GM18868 (cell line): Measurements from ENCODE around the gene PCBD2.
"Not testable (repeated sequence)": the region's sequence is repeated elsewhere in the genome, so short reads cannot be mapped to it uniquely, and the experiment has no call there.

Experiments used
- ATAC-seq: cut with Tn5 transposase; IDR thresholded peaks from one replicate; pipeline ENCODE4 v1.9.1; 2021; ENCODE audit warnings: mild to moderate bottlenecking, moderate library complexity; ENCODE audit not compliant: unreplicated experiment

PCBD2 gene

DNA sequence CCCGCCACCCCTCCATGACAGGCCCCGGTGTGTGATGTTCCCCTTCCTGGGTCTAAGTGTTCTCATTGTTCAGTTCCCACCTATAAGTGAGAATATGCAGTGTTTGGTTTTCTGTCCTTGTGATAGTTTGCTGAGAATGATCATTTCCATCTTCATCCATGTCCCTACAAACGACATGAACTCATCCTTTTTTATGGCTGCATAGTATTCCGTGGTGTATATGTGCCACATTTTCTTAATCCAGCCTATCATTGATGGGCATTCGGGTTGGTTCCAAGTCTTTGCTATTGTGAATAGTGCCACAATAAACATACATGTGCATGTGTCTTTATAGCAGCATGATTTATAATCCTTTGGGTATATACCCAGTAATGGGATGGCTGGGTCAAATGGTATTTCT lies 93.1 kb downstream of the PCBD2 start:
- not testable (repeated sequence) for ATAC-seq

DNA sequence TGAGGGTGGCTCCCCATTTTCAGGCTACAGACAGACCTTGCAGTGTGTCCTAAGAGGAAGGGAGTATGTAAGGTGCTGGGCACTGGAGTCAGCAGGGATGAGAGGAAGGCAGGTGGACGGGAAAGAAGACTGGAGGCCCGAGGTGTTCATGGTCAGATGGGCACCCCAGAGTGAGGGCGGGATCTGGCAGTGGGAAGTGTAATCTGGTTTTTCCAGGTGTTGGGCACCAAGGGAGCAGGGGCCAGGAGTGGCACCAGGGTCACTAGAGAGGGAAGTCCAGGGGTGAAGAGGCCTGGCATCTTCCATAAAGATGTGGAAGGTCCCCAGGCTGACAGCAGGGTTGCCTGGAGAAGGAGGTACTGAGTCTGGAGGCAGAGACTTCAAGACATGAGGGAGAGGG lies 99.4 kb downstream of the PCBD2 start:
- no peak for ATAC-seq

DNA sequence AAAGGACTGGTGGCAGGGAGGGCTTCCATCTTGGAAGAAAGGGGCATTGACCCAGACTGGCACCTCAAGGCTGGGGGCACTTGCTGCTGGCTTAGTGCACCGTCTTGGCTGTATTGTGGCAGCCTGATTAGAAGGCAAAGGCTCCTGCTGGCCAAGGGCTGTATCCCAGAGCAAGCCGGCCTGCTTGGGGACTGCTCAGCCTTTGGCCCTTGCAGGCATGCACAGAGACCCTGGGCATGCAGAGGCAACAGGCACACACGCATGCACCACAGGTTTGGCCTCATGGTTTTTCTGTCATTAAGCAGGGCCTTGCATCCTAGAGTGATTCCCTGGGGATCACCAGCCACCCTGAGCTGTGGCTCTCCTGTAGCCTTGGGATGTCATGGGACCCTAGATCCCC lies 100.1 kb downstream of the PCBD2 start:
- ATAC-seq, result no peak

DNA sequence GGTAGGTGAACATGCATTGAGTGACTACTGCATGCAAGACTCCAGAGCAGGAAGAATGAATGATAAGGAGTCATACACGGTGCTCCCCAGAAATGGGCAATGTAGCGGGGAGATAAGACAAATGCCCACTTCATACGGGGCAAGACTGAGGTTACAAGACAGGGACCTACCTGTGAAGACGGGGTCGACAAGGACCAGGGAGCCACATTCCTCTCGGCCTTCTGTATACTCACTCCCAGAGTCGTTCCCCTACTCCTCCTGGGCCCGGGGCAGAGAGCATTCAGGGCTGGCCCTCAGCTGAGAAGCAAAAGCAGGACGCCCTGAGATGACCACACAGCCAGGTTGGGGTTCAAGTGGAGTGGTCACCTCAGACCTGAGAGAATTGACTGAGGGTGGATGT lies 102.4 kb downstream of the PCBD2 start:
- no peak for ATAC-seq

DNA sequence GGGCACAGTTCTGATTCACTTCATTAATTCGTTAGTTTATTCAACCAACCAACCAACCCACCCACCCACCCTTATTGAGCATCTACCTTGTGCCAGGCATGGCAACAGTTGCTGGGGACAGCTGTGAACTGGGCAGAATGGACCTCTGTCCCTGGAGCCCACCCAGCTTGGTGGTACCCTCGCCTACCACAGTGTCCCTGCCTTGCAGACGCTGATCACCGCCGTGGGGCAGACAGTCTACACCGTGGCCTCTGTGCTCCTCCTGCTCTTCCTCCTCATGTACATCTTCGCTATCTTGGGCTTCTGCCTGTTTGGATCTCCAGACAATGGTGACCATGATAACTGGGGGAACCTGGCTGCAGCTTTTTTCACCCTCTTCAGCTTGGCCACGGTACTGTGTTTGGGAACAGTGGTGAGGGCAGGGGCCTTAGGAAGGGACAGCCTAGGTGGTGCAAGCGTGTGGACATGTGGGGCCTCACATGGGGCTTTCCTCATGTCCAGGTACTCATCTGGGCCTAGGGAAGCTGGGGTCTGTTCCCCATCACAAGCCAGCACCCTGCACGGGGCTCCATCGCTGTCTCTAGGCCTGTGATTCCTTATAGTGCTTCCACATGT lies 102.9 kb downstream of the PCBD2 start:
- ATAC-seq, result no peak

DNA sequence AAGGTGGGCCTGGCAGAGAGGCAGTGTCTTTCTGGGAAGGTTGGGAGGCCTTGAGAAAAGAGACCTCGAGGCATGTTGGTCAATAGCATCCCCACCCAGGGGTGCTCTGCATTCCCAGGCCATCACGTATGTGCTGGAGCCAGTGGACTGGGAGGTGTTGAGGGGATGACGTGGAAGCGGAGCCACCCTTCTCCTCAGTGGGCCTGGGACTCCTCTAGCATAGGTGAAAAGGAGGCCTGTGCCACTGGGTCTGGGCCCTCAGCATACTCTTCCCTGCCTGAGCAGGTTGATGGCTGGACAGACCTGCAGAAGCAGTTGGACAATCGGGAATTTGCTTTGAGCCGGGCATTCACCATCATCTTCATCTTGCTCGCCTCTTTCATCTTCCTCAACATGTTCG lies 103.6 kb downstream of the PCBD2 start:
- no peak for ATAC-seq

DNA sequence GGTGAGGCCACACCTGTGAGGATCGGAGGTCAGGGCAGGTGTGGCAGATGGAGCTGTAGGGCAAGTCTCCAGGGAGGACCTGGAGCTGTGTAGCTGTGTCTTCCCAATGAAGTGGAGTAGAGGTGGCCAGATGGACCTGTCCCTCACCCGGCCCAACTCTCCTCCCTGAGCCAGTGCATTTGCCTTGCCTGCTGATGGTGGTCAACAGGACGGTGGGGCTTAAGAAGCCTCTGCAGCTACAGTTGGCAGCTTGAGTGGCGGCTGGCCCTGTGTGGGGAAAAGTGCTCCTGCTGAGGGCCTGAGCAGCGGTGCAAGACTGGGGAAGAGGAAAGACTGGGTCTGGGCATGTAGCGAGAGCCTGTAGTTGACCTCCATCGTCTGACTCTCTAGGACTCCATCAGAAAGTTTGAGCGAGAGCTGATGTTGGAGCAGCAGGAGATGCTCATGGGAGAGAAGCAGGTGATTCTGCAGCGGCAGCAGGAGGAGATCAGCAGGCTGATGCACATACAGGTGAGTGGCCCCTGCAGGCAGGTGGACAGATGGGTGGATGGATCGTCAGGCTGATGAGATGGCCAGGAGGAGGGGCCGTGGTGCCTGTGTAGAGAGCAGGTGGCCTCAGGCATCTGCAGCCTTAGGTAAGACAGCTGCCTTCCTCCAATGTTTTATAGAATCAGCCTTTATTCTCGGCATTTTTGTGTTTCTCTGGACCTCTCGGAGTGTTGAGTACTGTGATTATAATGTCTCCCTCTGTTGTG lies 104.2 kb downstream of the PCBD2 start:
- ATAC-seq, result no peak

DNA sequence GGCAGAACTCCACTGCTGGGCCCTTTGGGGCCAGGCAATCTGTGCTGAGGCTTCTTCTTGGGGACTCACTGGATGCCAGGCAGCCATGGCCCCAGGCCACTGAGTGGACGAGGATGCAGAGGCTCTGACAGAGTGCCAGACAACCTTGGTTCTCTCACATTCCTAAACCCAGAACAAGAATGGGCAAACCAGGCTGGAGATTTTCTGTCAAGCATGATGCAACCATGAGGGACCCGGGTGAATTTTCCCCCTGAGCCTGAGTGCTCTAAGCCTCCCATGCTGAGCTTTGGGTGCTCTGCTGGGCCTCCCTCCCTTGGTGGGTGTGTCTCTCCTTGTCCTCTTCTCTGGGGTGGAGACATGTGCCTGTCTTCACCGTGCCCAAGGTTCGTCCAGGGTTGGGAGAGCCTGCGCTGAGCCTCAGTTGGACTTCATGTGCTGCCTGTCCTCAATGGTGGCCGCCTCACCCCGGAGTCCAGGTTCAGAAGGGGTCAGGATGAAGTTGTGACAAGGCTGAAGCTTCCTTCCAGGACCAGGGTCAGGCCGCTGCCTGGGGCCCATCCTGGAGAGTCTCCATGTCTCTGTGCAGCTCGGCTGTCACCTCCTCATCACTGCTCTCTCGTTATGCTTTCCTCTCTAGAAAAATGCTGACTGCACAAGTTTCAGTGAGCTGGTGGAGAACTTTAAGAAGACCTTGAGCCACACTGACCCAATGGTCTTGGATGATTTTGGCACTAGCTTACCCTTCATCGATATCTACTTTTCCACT lies 105.0 kb downstream of the PCBD2 start:
- ATAC-seq, result no peak

DNA sequence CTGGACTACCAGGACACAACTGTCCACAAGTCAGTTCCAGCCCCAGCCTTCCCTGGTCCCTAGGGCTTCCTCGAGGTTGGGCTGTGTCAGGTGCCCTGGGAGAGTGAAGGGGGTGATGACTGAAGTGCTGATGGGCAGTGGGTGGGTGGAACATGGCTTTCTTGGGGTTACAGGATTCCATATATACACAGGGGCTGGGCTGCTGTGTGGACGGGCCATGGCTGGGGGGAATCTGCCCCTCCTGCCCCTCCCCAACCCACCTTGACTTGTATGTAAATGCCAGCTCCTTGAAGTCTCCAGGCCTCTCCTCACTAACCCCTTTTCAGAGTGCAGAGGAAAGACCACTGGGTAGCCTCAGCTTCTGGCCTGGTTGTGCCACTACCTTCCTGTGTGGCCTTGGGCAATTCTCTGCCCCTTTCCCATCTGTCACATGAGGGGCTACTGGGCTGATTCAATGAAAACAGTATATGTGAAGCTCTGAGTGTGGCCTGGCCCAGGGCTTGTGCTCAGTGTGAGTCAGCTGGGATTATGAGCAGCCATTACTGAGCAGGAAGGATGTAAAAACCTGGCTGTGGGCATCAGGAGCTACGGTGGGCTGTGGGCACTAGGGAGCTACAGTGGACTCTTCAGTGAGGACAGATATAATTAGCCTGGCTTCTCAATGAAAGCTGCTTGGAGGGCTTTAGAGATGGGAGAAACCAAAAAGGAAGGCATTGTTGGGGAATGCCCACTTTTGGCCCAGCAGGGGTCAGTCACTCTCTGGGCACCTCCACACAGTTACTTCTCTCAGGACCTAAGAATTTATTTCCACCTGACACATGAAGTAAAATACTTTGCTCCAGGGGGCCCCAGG lies 105.8 kb downstream of the PCBD2 start:
- no peak for ATAC-seq

DNA sequence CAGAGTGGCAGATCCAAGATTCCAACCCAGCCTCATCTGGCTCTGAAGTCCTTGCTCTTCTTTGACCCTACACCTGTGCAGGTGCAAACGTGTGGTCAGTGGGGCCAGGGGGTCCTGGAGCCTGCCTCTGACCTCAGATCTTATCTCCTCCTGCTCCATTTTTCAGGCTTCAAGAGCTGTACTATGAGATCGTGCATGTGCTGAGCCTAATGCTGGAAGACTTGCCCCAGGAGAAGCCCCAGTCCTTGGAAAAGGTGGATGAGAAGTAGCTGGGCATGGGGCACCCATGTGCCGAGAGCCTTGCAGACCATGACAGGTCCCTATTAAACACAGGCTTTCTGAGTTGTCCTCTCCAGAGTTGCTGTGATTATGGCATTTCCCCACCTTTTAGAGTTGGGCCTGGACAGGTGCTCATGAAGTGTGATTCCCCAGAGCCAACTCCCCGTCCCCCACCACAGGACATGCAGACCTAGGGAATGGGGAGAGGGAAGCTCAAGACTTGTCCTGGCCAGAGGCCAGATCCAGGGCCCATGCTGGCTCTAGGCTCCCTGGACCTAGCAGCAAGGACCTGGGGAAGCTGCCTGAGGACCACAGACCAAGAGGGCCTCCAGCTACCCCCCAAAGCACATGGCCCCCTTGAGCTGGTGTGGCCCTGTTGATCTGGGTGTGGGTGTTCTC lies 106.6 kb downstream of the PCBD2 start:
- no peak for ATAC-seq

DNA sequence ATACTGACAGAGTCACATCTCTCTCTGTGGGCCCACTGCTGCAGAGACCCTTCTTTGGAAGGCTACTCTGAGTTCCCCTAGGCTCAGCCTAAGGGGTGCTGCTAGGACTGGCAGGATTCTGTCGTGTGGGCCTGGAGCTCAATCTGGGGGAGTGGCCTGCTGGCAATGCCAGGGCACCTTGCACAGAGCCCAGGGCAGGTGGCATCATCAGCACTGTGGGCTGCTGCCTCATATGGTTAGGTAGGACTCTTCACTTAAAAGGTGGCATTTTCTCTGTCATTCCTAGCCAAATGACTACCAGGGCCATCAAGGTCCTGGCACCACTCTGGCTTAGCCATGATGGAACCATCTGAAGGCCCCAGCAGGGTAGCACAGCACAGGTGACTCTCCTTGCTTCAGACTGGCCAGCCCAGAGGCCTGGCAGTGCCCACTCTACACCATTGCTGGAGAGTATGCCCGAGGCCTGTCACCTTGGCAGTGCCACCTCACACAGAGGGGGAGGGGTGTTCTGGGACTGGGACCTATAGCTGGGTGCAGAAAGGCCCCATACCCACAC lies 107.2 kb downstream of the PCBD2 start:
- no peak for ATAC-seq
